IPS-18c (cell line): Measurements from ENCODE around the gene PHF21A.
A peak's percentile ranks its signal among the peaks of the same experiment; 100 is the strongest.
"Not testable (repeated sequence)": the region's sequence is repeated elsewhere in the genome, so short reads cannot be mapped to it uniquely, and the experiment has no call there.

Source experiments
- H3K4me3 ChIP-seq: 2 replicates; pipeline ENCODE4 v1.7.0; 2013; ENCODE audit warnings: low read depth, mild to moderate bottlenecking, low read length, moderate library complexity; ENCODE audit not compliant: insufficient read depth
- H3K9me3 ChIP-seq: one replicate; pipeline ENCODE4 v1.6.1; 2013; ENCODE audit warnings: mild to moderate bottlenecking, low read length, moderate library complexity; ENCODE audit not compliant: control insufficient read depth, insufficient read depth

PHF21A gene

GRCh38 chr11:46125284-46125683 is 4.0 kb upstream of the PHF21A start:
- peaks cover 2% of the 10 kb centered on the region for H3K9me3 ChIP-seq
- no peak overlapping the region for H3K4me3 ChIP-seq

- Histone ChIP-seq H3K4me3 (peak overlapping the region; percentile 84), H3K9me3 (peaks cover 2% of the 10 kb centered on the region)
Observed at GRCh38 chr11:46122945-46123715, 1.9 kb upstream of the PHF21A start.

- Histone ChIP-seq H3K4me3 (peak overlapping the region; percentile 84), H3K9me3 (peaks cover 2% of the 10 kb centered on the region)
Observed at GRCh38 chr11:46121724-46122477, 647 bp upstream of the PHF21A start.

- Histone ChIP-seq H3K4me3 (peak overlapping the region; percentile 65), H3K9me3 (peaks cover 2% of the 10 kb centered on the region)
Observed at GRCh38 chr11:46120346-46121300, 631 bp downstream of the PHF21A start.

GRCh38 chr11:46119352-46120216 is 1.7 kb downstream of the PHF21A start:
- H3K9me3 ChIP-seq = peaks cover 2% of the 10 kb centered on the region
- H3K4me3 ChIP-seq = peak overlapping the region; percentile 60

- H3K4me3 ChIP-seq = peak overlapping the region; percentile 60
- peaks cover 2% of the 10 kb centered on the region for H3K9me3 ChIP-seq
Observed at GRCh38 chr11:46118702-46119351, 2.4 kb downstream of the PHF21A start.

DNA sequence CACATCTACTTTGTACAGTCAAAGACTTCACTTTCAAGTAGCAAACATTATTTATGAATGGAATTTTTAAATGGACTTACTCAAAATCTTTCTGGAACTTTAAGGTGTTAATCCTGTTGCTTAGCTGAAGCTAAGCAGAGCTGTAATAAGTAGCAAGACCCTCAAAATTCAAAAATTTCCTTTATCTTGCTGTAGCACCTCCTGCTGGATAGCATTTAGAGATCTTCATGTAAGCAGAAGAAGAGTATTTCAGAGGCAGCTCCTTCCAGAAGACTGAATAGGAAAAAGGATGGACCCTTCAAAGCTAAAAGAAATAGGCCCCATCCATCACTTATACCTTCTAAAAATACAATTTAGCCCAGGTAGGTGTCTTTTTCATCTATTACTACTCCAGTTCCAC is 3.4 kb downstream of the PHF21A start:
- Histone ChIP-seq H3K4me3 (no peak overlapping the region), H3K9me3 (peaks cover 2% of the 10 kb centered on the region)

GRCh38 chr11:46116712-46117037 is 4.6 kb downstream of the PHF21A start:
- H3K9me3 ChIP-seq, H3K4me3 ChIP-seq: not testable (repeated sequence)

- Histone ChIP-seq H3K9me3 (no peaks in the 10 kb centered on the region), H3K4me3 (no peak overlapping the region)
Observed at GRCh38 chr11:46116007-46116711, 5.1 kb downstream of the PHF21A start.

DNA sequence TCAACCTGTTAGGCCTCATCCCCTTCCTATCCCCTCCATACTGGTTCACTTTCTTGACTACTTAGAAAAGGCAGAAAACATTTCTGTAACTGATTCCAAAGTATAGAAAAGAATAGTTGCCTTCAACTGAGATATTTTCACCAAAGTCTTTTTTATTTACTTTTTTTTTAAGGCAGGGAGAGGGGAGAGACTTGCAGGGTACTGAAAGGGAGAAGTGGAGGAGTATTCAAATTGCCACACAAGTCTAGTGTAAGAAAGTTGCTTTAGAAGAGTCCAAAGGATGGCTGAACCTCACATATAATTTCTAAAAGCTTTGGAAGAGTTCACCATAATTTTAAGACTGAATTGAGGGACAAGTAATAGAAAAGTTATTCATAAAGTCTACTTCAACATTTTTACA is 6.3 kb downstream of the PHF21A start:
- Histone ChIP-seq H3K4me3 (no peak overlapping the region), H3K9me3 (no peaks in the 10 kb centered on the region)

GRCh38 chr11:46114378-46114777 is 6.9 kb downstream of the PHF21A start:
- Histone ChIP-seq H3K4me3 (no peak overlapping the region), H3K9me3 (no peaks in the 10 kb centered on the region)

- no peak overlapping the region for H3K4me3 ChIP-seq
Observed at GRCh38 chr11:46112961-46113607, 8.2 kb downstream of the PHF21A start.

DNA sequence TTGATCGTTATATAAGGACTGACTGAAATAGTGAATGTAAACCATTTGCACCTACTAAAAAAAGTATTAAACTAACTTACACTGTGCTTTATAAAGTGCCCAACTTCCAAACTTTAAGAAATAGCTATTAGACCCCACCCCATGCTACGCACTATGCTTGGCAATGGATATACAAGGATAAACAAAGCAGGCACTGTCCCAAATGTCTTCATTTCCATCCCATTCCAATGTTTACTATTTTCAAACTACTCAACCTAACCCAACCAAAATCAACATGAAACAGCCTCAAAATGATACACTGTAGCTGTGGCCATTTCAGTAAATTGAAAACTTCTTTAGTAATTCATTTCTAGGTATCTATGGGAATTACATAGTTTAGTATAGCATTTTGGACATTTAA is 12.5 kb downstream of the PHF21A start:
- Histone ChIP-seq H3K4me3 (no peak overlapping the region), H3K9me3 (no peaks in the 10 kb centered on the region)

More at GRCh38 chr11:46112961-46113607, 8.2 kb downstream of the PHF21A start:
- no peaks in the 10 kb centered on the region for H3K9me3 ChIP-seq

DNA sequence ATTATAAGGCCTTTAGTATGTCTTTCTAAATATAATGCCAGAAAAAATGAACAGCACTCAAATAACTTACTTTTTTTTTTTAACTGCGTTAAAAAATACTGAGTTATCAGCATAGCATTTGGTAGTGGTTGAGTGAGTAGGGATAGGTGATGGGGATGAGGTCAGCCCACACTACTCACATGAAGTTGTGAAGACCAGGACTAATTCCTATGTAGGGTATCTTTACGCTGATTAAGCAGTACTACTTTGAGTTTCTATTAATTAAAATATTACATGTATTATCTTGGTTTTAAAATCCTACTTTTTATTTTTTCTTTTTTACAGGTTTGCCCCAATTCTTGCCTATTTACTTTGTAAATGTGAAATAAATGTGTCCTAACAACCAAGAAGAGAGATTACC is 13.5 kb downstream of the PHF21A start:
- Histone ChIP-seq H3K9me3 (no peaks in the 10 kb centered on the region), H3K4me3 (no peak overlapping the region)

GRCh38 chr11:46107408-46107718 is 13.9 kb downstream of the PHF21A start:
- Histone ChIP-seq H3K4me3 (no peak overlapping the region), H3K9me3 (no peaks in the 10 kb centered on the region)
